ENCODE data around the gene ATP5F1A.
"Not testable (repeated sequence)": the region's sequence is repeated elsewhere in the genome, so short reads cannot be mapped to it uniquely, and the experiment has no call there.

The ATP5F1A gene

GRCh38 chr18:46097801-46098615 lies at the start of gene ATP5F1A:
ATP5F1A (minus strand) TSS chr18:46098296; CDS start chr18:46098231, 65 bp downstream.
- no peaks in the 10 kb centered on the region for H3K27me3 Mint-ChIP-seq
- H3K27ac Mint-ChIP-seq, result peak within 1 kb of the TSS; percentile 99
- H3K36me3 Mint-ChIP-seq, result peaks cover 7% of the 10 kb centered on the region
- H3K9me3 Mint-ChIP-seq (ENCODE audit: low read depth), result no peaks in the 10 kb centered on the region
- peak within 1 kb of the TSS; percentile 98 for H3K4me3 Mint-ChIP-seq
- H3K4me1 Mint-ChIP-seq (ENCODE audit: low read depth), result peaks cover 28% of the 10 kb centered on the region

- peaks cover 4% of the 10 kb centered on the region for H3K36me3 Mint-ChIP-seq
- H3K27ac Mint-ChIP-seq, result no peak overlapping the region
Observed at GRCh38 chr18:46141199-46141598, 43.1 kb upstream of the ATP5F1A start.

GRCh38 chr18:46140173-46140572 lies 42.1 kb upstream of the ATP5F1A start:
- peaks cover 4% of the 10 kb centered on the region for H3K36me3 Mint-ChIP-seq
- H3K27ac Mint-ChIP-seq, result no peak overlapping the region
- H3K4me1 Mint-ChIP-seq (ENCODE audit: low read depth), result no peaks in the 10 kb centered on the region
- H3K4me3 Mint-ChIP-seq, result no peak overlapping the region
- H3K9me3 Mint-ChIP-seq (ENCODE audit: low read depth), result no peaks in the 10 kb centered on the region
- no peaks in the 10 kb centered on the region for H3K27me3 Mint-ChIP-seq

More at GRCh38 chr18:46141199-46141598, 43.1 kb upstream of the ATP5F1A start:
- no peaks in the 10 kb centered on the region for H3K4me1 Mint-ChIP-seq (ENCODE audit: low read depth)
- H3K27me3 Mint-ChIP-seq, result no peaks in the 10 kb centered on the region
- H3K4me3 Mint-ChIP-seq, result no peak overlapping the region
- H3K9me3 Mint-ChIP-seq (ENCODE audit: low read depth), result no peaks in the 10 kb centered on the region

DNA sequence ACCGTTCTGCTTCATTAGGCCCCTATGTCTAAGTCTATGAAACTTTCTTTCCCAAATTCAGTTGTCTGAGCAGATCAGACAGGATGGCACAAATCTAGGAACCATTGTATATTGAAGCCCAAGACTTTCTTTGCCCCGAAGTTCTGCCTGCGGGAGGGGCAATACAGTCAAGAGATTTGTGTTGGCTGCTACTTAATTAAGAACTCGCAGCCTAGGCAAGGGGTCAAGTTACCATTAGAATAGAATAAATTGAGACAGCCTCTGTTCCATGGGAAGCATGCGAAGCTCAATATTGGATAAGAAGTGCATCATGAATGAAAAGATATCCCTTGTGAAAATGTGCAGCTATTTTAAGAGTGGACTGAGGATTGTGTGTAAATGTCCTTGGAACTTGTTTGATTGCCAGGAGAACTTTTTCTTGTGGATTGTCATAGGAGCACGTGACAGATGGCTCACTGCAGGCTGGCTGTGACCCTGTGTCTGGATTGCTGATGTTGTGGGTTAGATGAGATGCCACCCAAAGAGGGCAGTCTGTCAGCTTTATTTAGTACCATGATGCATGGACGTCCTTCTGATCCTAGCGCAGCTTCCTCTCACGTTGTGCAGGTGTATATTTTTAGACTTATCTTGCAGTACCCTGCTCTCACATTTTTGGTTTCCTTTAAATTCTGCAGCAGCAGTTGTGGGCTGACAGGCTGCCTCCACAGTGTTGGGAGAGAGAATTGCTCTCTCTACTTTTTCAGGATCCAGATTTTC lies 37.0 kb upstream of the ATP5F1A start:
- no peaks in the 10 kb centered on the region for H3K9me3 Mint-ChIP-seq (ENCODE audit: low read depth)
- H3K27me3 Mint-ChIP-seq, result no peaks in the 10 kb centered on the region
- no peaks in the 10 kb centered on the region for H3K4me1 Mint-ChIP-seq (ENCODE audit: low read depth)
- H3K27ac Mint-ChIP-seq, result no peak overlapping the region
- H3K4me3 Mint-ChIP-seq, result no peak overlapping the region
- H3K36me3 Mint-ChIP-seq, result peaks cover 2% of the 10 kb centered on the region

DNA sequence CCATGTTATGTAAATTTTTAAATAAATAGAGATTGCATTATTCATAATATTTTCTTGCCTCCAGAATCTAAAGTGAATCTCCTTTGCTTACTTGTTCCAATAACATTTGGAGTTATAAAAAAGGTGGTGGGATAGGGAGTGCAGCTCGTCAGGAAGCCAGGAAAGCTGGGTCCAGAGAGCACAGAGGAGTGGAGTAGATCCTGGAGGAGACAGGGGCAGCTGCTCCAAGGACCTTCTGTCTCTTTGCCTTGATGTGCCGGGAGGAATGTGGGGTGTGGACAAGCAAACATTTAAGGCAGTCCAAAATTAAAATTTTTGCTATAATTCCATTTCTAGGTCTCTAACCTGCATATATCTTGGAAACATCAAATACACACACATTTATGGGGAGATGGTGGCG lies 35.4 kb upstream of the ATP5F1A start:
- Mint-ChIP-seq H3K27me3 (no peaks in the 10 kb centered on the region), H3K36me3 (peaks cover 7% of the 10 kb centered on the region), H3K4me1 (ENCODE audit: low read depth) (no peaks in the 10 kb centered on the region), H3K9me3 (ENCODE audit: low read depth) (no peaks in the 10 kb centered on the region), H3K4me3 (no peak overlapping the region), H3K27ac (no peak overlapping the region)

- H3K36me3 Mint-ChIP-seq; H3K9me3 Mint-ChIP-seq (ENCODE audit: low read depth): not testable (repeated sequence)
Observed at GRCh38 chr18:46130549-46130948, 32.5 kb upstream of the ATP5F1A start.

GRCh38 chr18:46130061-46130460 lies 32.0 kb upstream of the ATP5F1A start:
- Mint-ChIP-seq H3K9me3 (ENCODE audit: low read depth) (no peaks in the 10 kb centered on the region), H3K27me3 (no peaks in the 10 kb centered on the region), H3K27ac (no peak overlapping the region), H3K36me3 (peaks cover 9% of the 10 kb centered on the region), H3K4me1 (ENCODE audit: low read depth) (no peaks in the 10 kb centered on the region), H3K4me3 (no peak overlapping the region)

More at GRCh38 chr18:46130549-46130948, 32.5 kb upstream of the ATP5F1A start:
- H3K27me3 Mint-ChIP-seq; H3K4me3 Mint-ChIP-seq; H3K4me1 Mint-ChIP-seq (ENCODE audit: low read depth); H3K27ac Mint-ChIP-seq: not testable (repeated sequence)

DNA sequence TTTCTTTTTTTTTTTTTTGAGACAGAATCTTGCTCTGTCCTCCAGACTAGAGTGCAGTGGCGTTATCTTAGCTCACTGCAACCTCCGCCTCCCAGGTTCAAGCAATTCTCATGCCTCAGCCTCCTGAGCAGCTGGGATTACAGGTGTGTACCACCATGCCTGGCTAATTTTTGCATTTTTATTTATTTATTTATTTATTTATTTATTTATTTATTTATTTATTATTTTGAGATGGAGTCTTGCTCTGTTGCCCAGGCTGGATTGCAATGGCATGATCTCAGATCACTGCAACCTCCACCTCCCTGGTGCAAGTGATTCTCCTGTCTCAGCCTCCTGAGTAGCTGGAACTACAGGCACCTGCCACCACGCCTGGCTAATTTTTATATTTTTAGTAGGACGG lies 28.5 kb upstream of the ATP5F1A start:
- not testable (repeated sequence) for H3K27ac Mint-ChIP-seq

DNA sequence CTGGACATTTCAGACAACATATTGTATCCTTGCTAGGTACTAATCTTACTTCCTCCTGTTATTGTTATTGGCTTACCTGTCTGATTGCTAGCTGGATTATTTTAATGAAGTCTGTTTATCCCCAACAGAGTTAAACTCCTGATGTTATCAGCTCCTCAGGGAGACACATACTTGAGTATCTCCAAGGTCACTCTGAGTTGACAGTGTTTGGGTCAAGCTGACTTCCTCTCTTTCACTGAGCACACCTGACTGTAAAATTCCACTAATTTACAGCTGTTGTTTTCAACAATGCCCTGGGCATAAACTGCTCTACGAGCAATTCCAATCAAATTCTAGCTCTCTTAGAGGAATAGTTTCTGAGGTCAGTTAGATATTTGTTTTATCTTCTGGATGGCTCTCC lies 15.7 kb upstream of the ATP5F1A start:
- H3K27ac Mint-ChIP-seq, result no peak overlapping the region
- H3K4me1 Mint-ChIP-seq (ENCODE audit: low read depth), result peaks cover 11% of the 10 kb centered on the region
- H3K9me3 Mint-ChIP-seq (ENCODE audit: low read depth), result no peaks in the 10 kb centered on the region
- no peaks in the 10 kb centered on the region for H3K27me3 Mint-ChIP-seq
- peaks cover 17% of the 10 kb centered on the region for H3K36me3 Mint-ChIP-seq
- H3K4me3 Mint-ChIP-seq, result no peak overlapping the region

More for the DNA sequence above, 28.5 kb upstream of the ATP5F1A start:
- H3K27me3 Mint-ChIP-seq; H3K4me1 Mint-ChIP-seq (ENCODE audit: low read depth); H3K9me3 Mint-ChIP-seq (ENCODE audit: low read depth); H3K4me3 Mint-ChIP-seq: not testable (repeated sequence)
- peaks cover 11% of the 10 kb centered on the region for H3K36me3 Mint-ChIP-seq

GRCh38 chr18:46110406-46110805 lies 12.3 kb upstream of the ATP5F1A start:
- Mint-ChIP-seq H3K4me3 (no peak overlapping the region), H3K27me3 (no peaks in the 10 kb centered on the region), H3K36me3 (peaks cover 10% of the 10 kb centered on the region)

DNA sequence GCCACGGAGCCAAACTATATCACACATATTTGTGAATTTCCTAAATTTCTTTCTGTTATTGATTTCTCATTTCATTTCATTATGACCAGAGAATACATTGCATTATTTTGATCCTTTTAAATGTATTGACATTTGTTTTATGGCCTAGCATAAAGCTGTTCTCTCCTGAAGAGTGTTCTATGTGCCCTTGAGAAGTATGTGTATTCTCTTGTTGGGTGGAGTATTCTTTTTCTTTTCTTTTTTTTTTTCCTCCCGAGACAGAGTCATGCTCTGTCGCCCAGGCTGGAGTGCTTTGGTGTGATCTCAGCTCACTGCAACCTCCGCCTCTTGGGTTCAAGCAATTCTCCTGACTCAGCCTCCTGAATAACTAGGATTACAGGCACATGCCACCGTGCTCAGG lies 11.3 kb upstream of the ATP5F1A start:
- H3K9me3 Mint-ChIP-seq (ENCODE audit: low read depth), result no peaks in the 10 kb centered on the region
- H3K27me3 Mint-ChIP-seq, result no peaks in the 10 kb centered on the region
- no peak overlapping the region for H3K27ac Mint-ChIP-seq
- H3K36me3 Mint-ChIP-seq, result peaks cover 8% of the 10 kb centered on the region
- peaks cover 33% of the 10 kb centered on the region for H3K4me1 Mint-ChIP-seq (ENCODE audit: low read depth)
- no peak overlapping the region for H3K4me3 Mint-ChIP-seq

More at GRCh38 chr18:46110406-46110805, 12.3 kb upstream of the ATP5F1A start:
- Mint-ChIP-seq H3K4me1 (ENCODE audit: low read depth) (peaks cover 26% of the 10 kb centered on the region), H3K9me3 (ENCODE audit: low read depth) (no peaks in the 10 kb centered on the region), H3K27ac (no peak overlapping the region)

GRCh38 chr18:46104128-46104911 lies 6.2 kb upstream of the ATP5F1A start, which contains the start of gene HAUS1:
HAUS1 (plus strand) TSS chr18:46104385; CDS start chr18:46104412, 27 bp downstream.
- H3K27me3 Mint-ChIP-seq, result no peaks in the 10 kb centered on the region
- H3K36me3 Mint-ChIP-seq, result peaks cover 2% of the 10 kb centered on the region
- H3K4me1 Mint-ChIP-seq (ENCODE audit: low read depth), result peaks cover 34% of the 10 kb centered on the region
- peak within 1 kb of the TSS; percentile 91 for H3K27ac Mint-ChIP-seq
- no peaks in the 10 kb centered on the region for H3K9me3 Mint-ChIP-seq (ENCODE audit: low read depth)
- H3K4me3 Mint-ChIP-seq, result peak within 1 kb of the TSS; percentile 97

DNA sequence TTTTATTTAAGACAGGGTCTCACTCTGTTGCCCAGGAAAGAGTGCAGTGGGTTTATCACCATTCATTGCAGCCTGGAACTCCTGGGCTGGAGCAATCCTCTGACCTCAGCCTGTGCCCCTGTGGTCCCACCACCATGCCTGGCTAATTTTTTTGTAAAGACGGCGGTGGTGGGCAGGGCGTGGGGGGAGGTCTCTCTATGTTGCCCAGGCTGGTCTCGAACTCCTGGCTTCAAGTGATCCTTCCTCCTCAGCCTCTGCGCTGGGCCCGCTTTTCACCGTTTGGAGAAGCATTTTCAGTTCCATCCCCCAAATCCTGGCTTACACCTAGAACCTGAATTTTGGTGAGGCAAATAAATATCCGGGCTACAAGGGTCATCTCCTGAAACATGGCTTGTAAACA lies 1.4 kb upstream of the ATP5F1A start:
- Mint-ChIP-seq H3K4me3 (no peak overlapping the region), H3K27me3 (no peaks in the 10 kb centered on the region), H3K9me3 (ENCODE audit: low read depth) (no peaks in the 10 kb centered on the region), H3K4me1 (ENCODE audit: low read depth) (peaks cover 30% of the 10 kb centered on the region), H3K36me3 (peaks cover 5% of the 10 kb centered on the region), H3K27ac (no peak overlapping the region)

DNA sequence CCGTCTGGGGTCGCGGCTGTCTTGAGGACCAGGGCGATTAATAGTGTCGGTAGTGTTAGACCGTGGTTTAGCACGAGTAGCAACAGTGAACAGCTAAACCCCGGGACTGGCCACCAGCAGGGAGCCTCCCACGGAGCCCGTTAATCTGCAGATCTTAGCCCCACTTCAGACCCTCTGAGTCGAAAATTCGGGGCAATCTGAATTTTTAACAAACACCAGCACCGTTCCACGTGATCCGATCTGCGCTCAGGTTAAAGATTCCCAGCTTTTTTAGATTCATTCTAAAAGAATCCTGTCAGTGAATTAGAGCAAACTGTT lies 479 bp upstream of the ATP5F1A start:
- Mint-ChIP-seq H3K27me3 (no peaks in the 10 kb centered on the region), H3K36me3 (peaks cover 7% of the 10 kb centered on the region), H3K4me3 (peak overlapping the region; percentile 98)

DNA sequence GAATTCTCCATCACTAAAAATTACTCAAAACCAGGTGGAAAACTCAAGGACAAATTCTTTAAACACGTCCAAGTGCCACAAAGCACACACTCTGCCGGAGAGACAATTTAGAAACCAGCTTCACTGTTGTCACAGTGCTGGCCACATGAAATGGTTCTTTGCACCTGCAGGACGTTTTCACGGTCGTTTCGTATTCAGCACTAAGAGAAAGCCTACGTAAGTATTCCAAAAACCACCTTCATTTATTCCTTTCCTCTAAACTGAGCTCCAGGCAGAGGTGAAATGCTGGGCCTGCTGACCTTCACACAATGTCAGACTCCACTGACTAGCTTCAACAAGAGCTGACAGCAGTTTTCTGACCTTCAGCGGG lies 680 bp downstream of the ATP5F1A start:
- Mint-ChIP-seq H3K4me1 (ENCODE audit: low read depth) (peaks cover 28% of the 10 kb centered on the region), H3K9me3 (ENCODE audit: low read depth) (no peaks in the 10 kb centered on the region), H3K4me3 (peak overlapping the region; percentile 98), H3K27me3 (no peaks in the 10 kb centered on the region), H3K36me3 (peaks cover 7% of the 10 kb centered on the region), H3K27ac (peak overlapping the region; percentile 99)

More for the DNA sequence above, 479 bp upstream of the ATP5F1A start:
- H3K4me1 Mint-ChIP-seq (ENCODE audit: low read depth), result peaks cover 29% of the 10 kb centered on the region
- H3K9me3 Mint-ChIP-seq (ENCODE audit: low read depth), result no peaks in the 10 kb centered on the region
- H3K27ac Mint-ChIP-seq, result peak overlapping the region; percentile 99

Measured in activated naive CD8-positive, alpha-beta T cell (primary cell).